MG63 (cell line): ENCODE results near the gene GCLM. TPM values are rescaled to one million over a fixed set of nuclear protein-coding genes. Genes with fewer than 3 reads are reported as not detected.
"Not testable (repeated sequence)": the region's sequence is repeated elsewhere in the genome, so short reads cannot be mapped to it uniquely, and the experiment has no call there.

Experiments used
- DNase-seq: peaks from one replicate; pipeline ENCODE4 v3.0.0-alpha.2; 2020
- H3K27me3 ChIP-seq: fragments of 250-450 bp; sonication (Bioruptor Pico); 2 replicates; pipeline ENCODE4 v1.5.1; 2020; ENCODE audit warnings: mild to moderate bottlenecking, moderate library complexity
- H3K36me3 ChIP-seq: fragments of 250-450 bp; sonication (Bioruptor Pico); 2 replicates; pipeline ENCODE4 v1.5.1; 2020; ENCODE audit warnings: mild to moderate bottlenecking, moderate library complexity
- H3K4me3 ChIP-seq: fragments of 250-450 bp; sonication (Bioruptor Pico); 2 replicates; pipeline ENCODE4 v1.5.1; 2020; ENCODE audit warnings: mild to moderate bottlenecking, moderate library complexity
- H3K9me3 ChIP-seq: fragments of 250-450 bp; sonication (Bioruptor Pico); 2 replicates; pipeline ENCODE4 v1.5.1; 2020; ENCODE audit warnings: mild to moderate bottlenecking, moderate library complexity
- total RNA-seq: library from RNA; depleted of rRNA; stranded (reverse); fragments of >200 nt; shearing (Covaris generic); gene quantifications from 2 replicates; pipeline ENCODE4 v1.2.3, GENCODE V29; 2014; ENCODE audit warnings: low replicate concordance

GCLM gene
- total RNA-seq, 1 experiment from 2014 or later: 160 TPM

DNA sequence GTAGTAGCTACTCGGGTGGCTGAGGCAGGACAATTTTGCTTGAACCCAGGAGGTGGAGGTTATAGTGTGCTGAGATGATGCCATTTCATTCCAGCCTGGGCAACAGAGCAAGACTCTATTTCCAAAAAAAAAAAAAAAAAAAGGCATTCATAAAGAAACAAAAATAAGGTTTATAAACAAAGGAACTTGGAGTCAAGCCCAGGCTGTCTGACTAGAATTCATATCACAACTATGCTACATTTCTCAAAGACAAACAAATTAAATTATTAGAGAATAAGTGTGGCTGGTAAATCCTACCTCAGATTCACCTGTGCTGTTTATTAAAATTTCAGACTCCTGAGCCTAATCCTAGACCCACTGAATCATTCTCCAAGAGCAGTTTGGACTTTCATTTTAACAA lies 4.2 kb downstream of the GCLM start:
- Histone ChIP-seq H3K9me3 (no peaks in the 10 kb centered on the region), H3K36me3 (peaks cover 69% of the 10 kb centered on the region), H3K4me3 (no peak overlapping the region), H3K27me3 (no peaks in the 10 kb centered on the region)
- DNase-seq: no peak

DNA sequence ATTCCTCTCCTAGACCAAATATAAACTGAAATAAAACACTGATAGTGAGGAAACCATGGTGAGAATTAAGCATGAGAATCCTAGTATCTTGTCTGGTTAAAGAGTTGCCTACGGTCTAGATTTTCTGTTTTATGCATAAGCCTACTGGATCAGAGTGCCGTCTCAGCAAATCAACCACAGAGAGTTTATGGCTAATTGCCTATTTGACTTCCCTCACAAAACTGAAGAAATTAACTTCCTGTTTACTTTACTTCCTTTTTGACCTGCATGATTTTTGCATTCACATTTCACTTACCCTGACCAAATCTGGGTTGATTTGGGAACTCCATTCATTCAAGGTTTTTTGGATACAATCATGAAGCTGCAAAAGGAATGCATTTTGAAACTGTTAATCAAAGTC lies 5.0 kb downstream of the GCLM start:
- no peaks in the 10 kb centered on the region for H3K9me3 ChIP-seq
- no peak for DNase-seq
- no peak overlapping the region for H3K4me3 ChIP-seq
- H3K36me3 ChIP-seq: peaks cover 77% of the 10 kb centered on the region
- no peaks in the 10 kb centered on the region for H3K27me3 ChIP-seq

DNA sequence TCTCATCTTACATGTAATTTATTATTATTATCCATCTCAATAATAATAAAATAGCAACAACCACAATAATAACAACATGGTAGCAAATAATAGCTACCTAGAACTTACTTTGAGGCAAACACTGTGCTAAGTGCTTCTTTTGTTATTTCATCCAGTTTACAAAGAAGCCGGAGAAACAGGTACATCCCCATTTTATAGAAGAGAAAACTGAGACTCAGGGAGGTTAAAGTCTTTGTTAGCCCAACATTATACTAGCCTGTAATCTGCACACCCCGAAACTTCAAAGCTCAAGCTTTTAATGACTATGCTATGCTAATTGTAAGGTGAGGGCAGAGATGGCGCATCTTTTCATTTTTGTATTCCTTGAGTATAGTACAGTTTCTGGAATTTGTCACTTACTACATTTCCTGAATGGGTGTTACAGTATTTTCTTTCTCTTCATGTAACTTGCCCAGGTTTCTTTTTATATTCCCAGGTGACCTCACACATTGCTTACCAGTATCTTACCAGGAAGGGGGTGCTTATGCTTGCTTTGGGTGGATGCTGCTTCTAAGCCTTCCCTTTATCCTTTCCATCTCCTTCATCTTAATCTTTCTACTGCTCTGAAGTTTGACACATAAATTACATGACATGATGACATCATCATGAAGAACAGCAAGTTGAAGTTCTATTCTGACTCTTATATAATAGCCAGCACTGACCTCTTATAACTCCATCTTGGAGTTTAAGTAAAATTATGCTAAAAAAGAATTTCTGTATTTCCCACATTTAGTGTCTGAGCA lies 8.3 kb downstream of the GCLM start:
- DNase-seq: no peak
- H3K9me3 ChIP-seq: no peaks in the 10 kb centered on the region
- H3K36me3 ChIP-seq: peaks cover 74% of the 10 kb centered on the region
- no peaks in the 10 kb centered on the region for H3K27me3 ChIP-seq
- H3K4me3 ChIP-seq: no peak overlapping the region

GRCh38 chr1:93899543-93900207 lies 9.6 kb downstream of the GCLM start:
- no peak for DNase-seq

GRCh38 chr1:93888900-93889299 lies 20.3 kb downstream of the GCLM start:
- H3K9me3 ChIP-seq: no peaks in the 10 kb centered on the region
- H3K36me3 ChIP-seq: peaks cover 79% of the 10 kb centered on the region
- no peak for DNase-seq
- H3K4me3 ChIP-seq: no peak overlapping the region
- no peaks in the 10 kb centered on the region for H3K27me3 ChIP-seq

More at GRCh38 chr1:93899543-93900207, 9.6 kb downstream of the GCLM start:
- Histone ChIP-seq H3K36me3 (peaks cover 80% of the 10 kb centered on the region), H3K27me3 (no peaks in the 10 kb centered on the region), H3K9me3 (no peaks in the 10 kb centered on the region), H3K4me3 (no peak overlapping the region)

GRCh38 chr1:93882269-93882668 lies 27.0 kb downstream of the GCLM start:
- Histone ChIP-seq H3K27me3 (no peaks in the 10 kb centered on the region), H3K4me3 (no peak overlapping the region), H3K36me3 (peaks cover 50% of the 10 kb centered on the region), H3K9me3 (no peaks in the 10 kb centered on the region)
- no peak for DNase-seq

- DNase-seq: no peak
- Histone ChIP-seq H3K4me3 (no peak overlapping the region), H3K27me3 (no peaks in the 10 kb centered on the region), H3K9me3 (no peaks in the 10 kb centered on the region), H3K36me3 (peaks cover 51% of the 10 kb centered on the region)
Observed at GRCh38 chr1:93880731-93881130, 28.5 kb downstream of the GCLM start.

DNA sequence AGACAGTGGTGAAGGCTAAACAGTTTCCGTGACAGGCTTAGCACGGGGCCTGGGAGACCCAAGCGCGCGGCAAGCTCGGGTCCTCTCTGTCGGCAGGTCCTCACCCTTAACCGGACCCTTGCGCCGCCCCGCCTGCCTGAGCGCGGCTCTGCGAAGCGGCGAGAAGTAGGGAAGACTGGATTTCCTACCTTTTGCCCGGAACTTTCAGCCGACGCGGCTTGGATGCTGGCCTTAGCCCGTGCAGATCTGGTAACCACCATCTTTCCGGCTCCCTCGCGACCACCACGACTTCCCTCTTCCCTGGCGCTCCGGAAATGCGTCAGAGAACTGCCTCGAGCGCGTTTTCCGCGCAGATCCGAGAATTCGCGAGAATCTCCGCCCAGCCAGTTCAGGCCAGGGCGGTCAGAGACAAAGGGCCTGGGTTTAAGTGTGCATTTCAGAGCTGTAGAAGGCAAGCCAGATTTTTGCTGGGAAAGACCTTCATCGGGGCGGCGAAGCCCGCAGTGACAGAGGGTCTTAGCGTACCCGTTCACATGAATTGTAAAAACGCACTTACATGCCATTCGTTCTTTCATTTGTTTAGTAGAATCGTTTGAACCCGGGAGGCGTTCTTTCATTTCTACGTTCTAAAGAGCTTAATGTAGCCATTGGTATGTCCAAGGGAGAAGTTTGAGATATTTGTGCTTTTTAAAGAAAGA lies 30.2 kb downstream of the GCLM start, which contains the start of gene DNTTIP2:
Gene DNTTIP2 (minus strand): TSS at position 318 of the 698 bp plus-strand sequence. CDS start 58 bp downstream, at position 260.
- H3K9me3 ChIP-seq: no peaks in the 10 kb centered on the region
- H3K27me3 ChIP-seq: no peaks in the 10 kb centered on the region
- peaks cover 58% of the 10 kb centered on the region for H3K36me3 ChIP-seq
- DNase-seq: peak; percentile 91
- H3K4me3 ChIP-seq: peak within 1 kb of the TSS; percentile 96

DNA sequence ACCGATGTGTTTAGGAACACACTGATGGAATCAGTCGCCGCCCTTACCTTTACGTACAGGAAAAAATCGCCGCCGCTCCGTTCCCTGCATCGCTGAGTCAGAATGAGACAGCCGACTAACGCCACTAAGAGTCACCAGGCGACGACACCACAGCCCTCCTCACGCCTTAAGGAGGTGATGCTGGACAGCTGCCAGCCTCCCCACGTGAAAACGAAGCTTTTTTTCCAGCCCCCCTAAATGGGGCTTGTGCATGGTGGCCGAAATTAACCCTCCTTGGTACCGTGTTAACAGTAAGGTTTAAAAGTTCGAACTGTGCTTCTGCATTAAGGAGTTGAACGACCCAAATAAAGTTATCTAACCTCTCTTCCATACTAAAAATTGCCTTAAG lies 30.7 kb downstream of the GCLM start:
- DNase-seq: peak; percentile 38
- Histone ChIP-seq H3K9me3 (no peaks in the 10 kb centered on the region), H3K36me3 (peaks cover 64% of the 10 kb centered on the region), H3K27me3 (no peaks in the 10 kb centered on the region), H3K4me3 (peak overlapping the region; percentile 96)

DNA sequence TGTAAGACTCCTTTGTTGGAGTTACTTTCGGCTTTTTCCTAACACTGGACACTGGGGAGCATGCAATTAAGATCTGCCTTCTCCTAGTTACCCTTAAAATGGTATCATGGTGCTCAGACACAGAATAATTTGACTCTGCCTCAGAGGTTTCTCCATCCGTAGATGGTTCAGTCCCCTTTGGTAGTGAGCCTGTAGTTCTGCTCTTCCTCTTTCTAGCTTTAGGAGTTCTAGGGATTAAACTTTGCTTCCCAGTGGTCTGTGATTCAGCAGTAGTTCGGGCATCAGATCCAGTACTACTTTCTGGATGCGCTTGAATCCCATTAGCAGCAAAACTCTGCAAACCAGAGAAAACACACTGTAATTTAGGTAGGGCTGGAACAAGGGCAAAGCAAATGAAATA lies 31.7 kb downstream of the GCLM start:
- peak overlapping the region; percentile 96 for H3K4me3 ChIP-seq

DNA sequence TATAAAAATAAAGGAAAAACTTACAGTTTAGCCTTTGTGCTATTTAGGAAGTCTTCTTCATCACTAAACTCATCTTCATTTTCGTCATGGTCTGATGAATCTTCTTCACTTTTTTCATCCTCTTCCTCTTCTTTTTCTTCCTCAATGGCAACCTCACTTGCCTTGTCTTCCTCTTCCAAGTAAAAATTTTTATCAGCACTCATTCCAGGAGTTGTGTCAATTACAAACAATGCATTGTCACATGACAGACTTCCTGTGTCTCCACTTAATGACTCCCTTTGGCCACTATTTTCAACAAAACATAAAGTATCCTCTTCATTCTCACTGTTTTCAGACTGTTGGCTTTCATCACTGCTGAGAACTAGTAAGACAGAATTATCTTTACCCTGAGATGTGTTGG lies 33.0 kb downstream of the GCLM start:
- no peaks in the 10 kb centered on the region for H3K9me3 ChIP-seq
- no peak for DNase-seq
- peaks cover 75% of the 10 kb centered on the region for H3K36me3 ChIP-seq
- no peaks in the 10 kb centered on the region for H3K27me3 ChIP-seq
- H3K4me3 ChIP-seq: no peak overlapping the region

More for the DNA sequence above, 31.7 kb downstream of the GCLM start:
- H3K9me3 ChIP-seq: no peaks in the 10 kb centered on the region
- no peak for DNase-seq
- H3K27me3 ChIP-seq: no peaks in the 10 kb centered on the region
- H3K36me3 ChIP-seq: peaks cover 66% of the 10 kb centered on the region

DNA sequence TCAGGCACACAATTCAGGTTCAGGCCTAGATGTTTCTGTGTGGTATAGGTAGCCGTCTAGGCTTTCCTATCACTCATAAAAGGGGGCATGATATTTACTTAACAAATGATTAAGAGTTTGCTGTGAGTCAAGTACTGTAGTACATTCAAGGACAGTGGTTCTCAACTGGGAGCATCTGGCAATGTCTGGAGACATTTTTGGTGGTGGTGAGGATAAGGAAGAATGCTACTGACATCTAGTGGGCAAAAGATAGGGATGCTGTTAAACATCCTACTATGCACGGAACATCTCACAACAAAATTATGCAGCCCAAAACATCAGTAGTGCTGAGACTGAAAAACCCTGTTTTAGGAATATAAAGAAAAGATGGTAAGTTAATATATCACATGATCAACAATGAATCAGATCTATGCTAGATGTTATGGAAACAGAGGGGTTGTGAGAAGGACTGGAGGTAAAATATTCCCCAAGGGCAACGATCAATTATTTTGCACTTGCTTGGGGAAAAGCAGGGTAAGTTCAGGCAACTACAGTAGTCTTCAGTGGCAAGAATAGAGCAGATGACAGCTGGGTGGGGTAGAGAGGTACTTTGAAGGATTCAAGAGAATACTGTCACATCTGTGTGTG lies 35.1 kb downstream of the GCLM start:
- Histone ChIP-seq H3K36me3 (peaks cover 91% of the 10 kb centered on the region), H3K9me3 (no peaks in the 10 kb centered on the region), H3K4me3 (no peak overlapping the region), H3K27me3 (no peaks in the 10 kb centered on the region)
- DNase-seq: no peak

DNA sequence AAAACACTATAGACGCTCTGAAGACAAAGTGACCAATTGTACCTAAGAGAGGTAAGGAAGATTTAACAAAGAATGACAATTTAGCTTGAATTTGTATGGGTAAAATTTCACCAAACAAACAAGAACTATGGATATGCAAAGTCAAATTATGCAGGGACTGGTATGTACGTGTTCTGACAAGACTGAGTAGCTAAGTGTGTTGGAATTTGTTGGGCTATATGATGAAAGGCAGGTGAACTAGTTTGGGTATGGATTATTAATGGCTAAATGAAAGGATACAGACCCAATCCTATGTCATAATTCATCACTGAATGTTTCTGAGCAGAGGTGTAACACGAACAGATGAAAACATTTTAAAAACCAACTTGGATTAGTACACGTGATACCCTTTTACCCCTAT lies 37.9 kb downstream of the GCLM start:
- no peak overlapping the region for H3K4me3 ChIP-seq
- DNase-seq: no peak
- peaks cover 88% of the 10 kb centered on the region for H3K36me3 ChIP-seq
- no peaks in the 10 kb centered on the region for H3K27me3 ChIP-seq
- no peaks in the 10 kb centered on the region for H3K9me3 ChIP-seq

DNA sequence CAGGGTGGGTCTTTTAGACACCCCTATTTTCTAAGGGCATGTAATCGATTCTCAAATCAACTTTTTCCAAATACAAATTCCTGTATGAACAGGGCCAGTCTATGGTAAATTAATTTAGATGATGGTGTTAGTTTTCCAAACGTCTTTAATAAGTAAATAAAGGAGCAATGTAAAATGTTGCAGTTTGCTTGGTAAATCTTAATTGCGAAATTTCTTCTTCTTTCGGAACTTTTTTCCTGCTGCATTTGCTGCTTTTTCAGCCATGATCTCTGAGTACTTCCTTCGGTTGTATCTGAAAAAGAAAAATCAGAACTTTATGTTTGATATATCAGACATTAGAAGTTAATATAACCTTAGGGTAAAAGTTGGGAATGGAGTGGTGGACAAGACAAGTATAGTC lies 39.6 kb downstream of the GCLM start:
- Histone ChIP-seq H3K36me3 (peaks cover 80% of the 10 kb centered on the region), H3K4me3 (no peak overlapping the region), H3K9me3 (no peaks in the 10 kb centered on the region), H3K27me3 (no peaks in the 10 kb centered on the region)
- no peak for DNase-seq

GRCh38 chr1:93868492-93868891 lies 40.7 kb downstream of the GCLM start:
- H3K4me3 ChIP-seq, H3K9me3 ChIP-seq, H3K27me3 ChIP-seq, DNase-seq: not testable (repeated sequence)
- peaks cover 68% of the 10 kb centered on the region for H3K36me3 ChIP-seq

DNA sequence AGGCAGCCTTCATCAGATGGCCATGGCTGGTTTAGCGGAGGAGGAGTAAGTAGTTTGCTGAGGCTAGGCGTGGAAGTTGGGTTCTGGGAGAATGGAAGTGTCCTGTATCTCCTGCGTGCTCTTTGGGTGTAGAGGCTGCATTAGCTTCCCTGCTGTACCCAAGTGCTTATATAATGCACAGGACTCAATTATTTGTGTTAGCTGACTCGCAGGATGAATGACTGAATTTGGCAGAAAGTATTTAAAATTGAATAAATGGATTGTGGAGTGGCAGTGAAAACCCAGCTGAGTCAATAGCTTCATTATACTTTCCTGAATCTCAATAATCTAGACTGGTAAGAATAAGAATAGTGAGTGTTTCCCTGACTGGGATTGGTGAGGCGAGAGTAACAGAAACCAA lies 44.0 kb downstream of the GCLM start:
- no peaks in the 10 kb centered on the region for H3K27me3 ChIP-seq
- no peak for DNase-seq
- no peak overlapping the region for H3K4me3 ChIP-seq
- no peaks in the 10 kb centered on the region for H3K9me3 ChIP-seq
- peaks cover 37% of the 10 kb centered on the region for H3K36me3 ChIP-seq

GRCh38 chr1:93864175-93864574 lies 45.1 kb downstream of the GCLM start:
- H3K9me3 ChIP-seq: no peaks in the 10 kb centered on the region
- H3K4me3 ChIP-seq: no peak overlapping the region

More at GRCh38 chr1:93864175-93864574, 45.1 kb downstream of the GCLM start:
- H3K27me3 ChIP-seq: no peaks in the 10 kb centered on the region
- H3K36me3 ChIP-seq: peaks cover 27% of the 10 kb centered on the region
- DNase-seq: no peak
